Hepatocyte (in vitro differentiated cells): ENCODE data around the gene IFI6.

Source experiments
- CTCF ChIP-seq: fragments of 200-600 bp; sonication (generic); IDR thresholded peaks from 2 replicates; pipeline ENCODE4 v1.5.1; 2016; ENCODE audit warnings: antibody characterized with exemption, mild to moderate bottlenecking; ENCODE audit not compliant: poor library complexity
- EZH2 ChIP-seq: fragments of 200-600 bp; sonication (generic); IDR thresholded peaks from 2 replicates; pipeline ENCODE4 v1.6.1; 2016; ENCODE audit warnings: antibody characterized with exemption, mild to moderate bottlenecking, borderline replicate concordance

DNA sequence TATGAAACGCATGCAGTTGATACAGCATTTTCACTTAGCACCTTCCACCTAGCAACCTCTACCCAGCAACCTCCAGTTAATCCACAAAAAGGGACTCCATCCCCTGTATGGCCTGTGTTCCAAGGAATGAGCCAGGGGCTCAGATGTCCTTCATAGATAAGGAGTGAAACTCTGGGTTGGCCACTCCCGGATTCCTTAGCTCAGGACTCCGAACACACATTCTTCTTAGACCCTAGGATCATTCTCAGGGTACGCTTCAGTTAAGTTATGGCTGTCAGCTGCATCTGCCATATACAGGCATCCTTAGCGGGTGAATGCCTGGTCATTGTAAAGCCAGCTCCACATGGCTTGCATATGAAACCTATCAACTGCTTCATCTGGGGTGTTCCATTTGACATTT lies 15.9 kb upstream of the IFI6 start:
- no peak for TF ChIP-seq CTCF
- TF ChIP-seq EZH2, result no peak
